IPS-11a (cell line): Measurements from ENCODE around the gene B3GALT6.
"Not testable (repeated sequence)": the region's sequence is repeated elsewhere in the genome, so short reads cannot be mapped to it uniquely, and the experiment has no call there.

Source experiments
- H3K4me3 ChIP-seq: one replicate; pipeline ENCODE4 v1.5.1; 2013; ENCODE audit warnings: low read depth, low read length, control low read depth

The B3GALT6 gene

DNA sequence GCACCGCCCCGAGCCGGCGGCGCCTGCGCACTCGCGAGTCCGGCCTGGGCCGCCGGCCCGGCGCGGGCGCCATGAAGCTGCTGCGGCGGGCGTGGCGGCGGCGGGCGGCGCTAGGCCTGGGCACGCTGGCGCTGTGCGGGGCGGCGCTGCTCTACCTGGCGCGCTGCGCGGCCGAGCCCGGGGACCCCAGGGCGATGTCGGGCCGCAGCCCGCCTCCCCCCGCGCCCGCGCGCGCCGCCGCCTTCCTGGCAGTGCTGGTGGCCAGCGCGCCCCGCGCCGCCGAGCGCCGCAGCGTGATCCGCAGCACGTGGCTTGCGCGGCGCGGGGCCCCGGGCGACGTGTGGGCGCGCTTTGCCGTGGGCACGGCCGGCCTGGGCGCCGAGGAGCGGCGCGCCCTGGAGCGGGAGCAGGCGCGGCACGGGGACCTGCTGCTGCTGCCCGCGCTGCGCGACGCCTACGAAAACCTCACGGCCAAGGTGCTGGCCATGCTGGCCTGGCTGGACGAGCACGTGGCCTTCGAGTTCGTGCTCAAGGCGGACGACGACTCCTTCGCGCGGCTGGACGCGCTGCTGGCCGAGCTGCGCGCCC, at the start of gene B3GALT6:
Gene B3GALT6, plus strand, starts transcription at position 30 of the 588 bp plus-strand sequence. Its CDS starts 42 bp downstream, at position 72.
- peak within 1 kb of the TSS; percentile 80 for H3K4me3 ChIP-seq

- H3K4me3 ChIP-seq, result no peak overlapping the region
Observed at GRCh38 chr1:1182491-1183220, 49.4 kb upstream of the B3GALT6 start.

- no peak overlapping the region for H3K4me3 ChIP-seq
Observed at GRCh38 chr1:1183221-1183747, 48.8 kb upstream of the B3GALT6 start.

DNA sequence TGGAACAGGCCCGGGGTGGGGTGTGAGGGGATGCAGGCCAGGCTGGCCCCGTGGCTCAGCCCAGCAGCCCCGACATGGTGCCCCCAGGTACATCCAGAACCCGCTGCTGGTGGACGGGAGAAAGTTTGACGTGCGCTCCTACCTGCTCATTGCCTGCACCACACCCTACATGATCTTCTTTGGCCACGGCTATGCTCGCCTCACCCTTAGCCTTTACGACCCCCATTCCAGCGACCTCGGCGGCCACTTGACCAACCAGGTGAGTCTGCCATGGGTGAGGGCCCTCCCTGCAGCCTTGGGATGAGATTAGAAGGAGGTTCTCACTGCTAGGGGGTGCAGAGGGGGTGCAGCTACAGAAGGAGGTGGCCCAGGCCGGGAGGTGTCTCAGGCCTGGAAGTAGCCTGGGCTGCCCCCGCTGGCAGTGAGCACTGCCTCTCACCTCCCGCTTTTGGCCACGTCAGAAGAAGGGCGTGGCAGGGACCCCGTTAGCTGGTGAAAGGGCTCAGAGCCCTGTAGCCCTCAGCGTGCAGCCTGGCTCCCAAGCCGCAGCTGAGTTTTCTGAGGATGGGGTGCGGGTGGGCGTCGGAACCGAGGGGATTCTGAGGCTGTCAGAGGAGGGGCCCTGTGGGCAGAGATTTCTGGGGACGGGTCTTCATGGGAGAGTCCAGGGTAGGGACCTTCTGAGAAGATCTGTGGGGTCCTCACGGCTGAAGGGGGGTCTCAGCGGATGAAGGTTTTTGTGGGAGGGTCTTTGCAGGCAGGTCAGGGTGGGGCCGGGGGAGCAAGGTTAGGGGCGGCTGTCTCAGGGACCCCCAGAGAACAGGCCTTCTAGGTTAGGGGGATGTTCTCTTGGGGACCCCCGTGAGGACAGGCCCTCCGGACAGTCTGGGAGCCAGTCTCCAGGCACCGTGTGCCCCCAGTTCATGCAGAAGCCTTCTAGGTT, 47.9 kb upstream of the B3GALT6 start:
- H3K4me3 ChIP-seq, result no peak overlapping the region

DNA sequence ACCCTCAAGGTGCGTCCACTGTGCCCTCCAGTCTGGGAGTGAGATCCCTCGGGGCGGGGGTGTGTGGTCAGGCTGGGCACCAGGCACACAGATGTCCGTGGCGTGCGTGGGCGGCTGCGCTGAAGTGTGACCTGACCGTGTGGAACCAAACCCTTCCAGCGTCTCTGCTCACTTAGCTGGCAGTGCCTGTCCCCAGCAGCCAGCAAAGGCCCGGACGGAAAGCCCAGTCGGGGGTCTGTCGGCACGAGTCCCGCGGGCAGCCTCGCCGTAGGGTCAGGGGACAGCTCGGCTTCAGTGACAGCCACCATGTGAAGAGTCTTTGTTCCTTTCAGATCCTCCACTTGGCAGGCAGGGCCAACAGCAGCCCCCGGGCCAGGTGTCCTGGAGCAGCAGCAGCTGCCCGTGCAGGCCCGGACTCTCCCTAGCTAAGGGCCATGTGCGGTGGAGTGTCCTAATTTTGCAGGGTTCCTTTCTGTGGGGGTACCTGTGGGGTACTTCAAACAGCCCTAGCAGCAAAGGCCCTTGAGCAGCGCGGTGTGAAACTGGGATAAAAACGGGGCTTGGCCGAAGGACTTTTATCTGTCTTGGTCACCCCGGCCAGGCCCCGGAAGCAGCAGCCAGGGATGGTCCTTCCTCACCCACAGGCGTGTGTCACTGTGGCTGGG, 46.8 kb upstream of the B3GALT6 start:
- no peak overlapping the region for H3K4me3 ChIP-seq

DNA sequence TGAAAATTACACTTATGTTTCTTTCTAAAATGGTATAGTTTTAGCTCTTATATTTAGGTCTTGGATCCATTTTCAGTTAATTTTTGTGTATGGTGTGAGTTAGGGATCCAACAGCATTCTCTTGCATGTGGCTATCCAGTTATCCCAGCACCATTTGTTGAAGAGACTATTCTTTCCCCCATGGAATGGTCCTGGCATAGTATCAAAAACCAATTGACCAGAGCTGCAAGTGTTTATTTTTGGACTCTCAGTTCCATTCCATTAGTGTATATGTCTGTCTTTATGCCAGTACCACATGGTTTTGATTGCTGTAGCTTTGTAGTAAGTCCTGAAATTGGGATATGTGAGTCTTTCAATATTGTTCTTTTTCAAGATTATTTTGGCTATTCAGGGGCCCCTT, 44.1 kb upstream of the B3GALT6 start:
- no peak overlapping the region for H3K4me3 ChIP-seq

GRCh38 chr1:1189111-1189510, 42.9 kb upstream of the B3GALT6 start:
- no peak overlapping the region for H3K4me3 ChIP-seq

GRCh38 chr1:1191734-1192133, 40.3 kb upstream of the B3GALT6 start:
- H3K4me3 ChIP-seq, result no peak overlapping the region

DNA sequence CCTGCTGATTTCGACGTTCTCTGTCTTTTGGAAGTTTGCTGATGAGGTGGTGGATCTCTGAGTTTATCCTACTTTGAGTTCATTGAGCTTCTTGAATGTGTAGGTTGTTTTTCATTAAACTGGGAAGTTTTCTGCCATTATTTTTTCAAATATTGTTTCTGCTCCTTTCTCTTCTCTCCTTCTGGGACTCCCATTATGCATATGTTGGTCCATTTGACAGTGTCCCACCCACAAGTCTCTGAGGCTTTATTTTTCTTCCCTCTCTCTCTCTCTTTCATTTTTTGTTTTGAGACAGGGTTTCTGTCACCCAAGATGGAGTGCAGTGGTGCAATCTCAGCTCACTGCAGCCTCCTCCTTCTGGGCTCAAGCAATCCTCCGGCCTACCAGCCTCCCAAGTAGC, 37.3 kb upstream of the B3GALT6 start:
- no peak overlapping the region for H3K4me3 ChIP-seq

- not testable (repeated sequence) for H3K4me3 ChIP-seq
Observed at GRCh38 chr1:1195726-1196125, 36.3 kb upstream of the B3GALT6 start.

- no peak overlapping the region for H3K4me3 ChIP-seq
Observed at GRCh38 chr1:1196431-1197187, 35.4 kb upstream of the B3GALT6 start.

GRCh38 chr1:1197188-1197500, 34.9 kb upstream of the B3GALT6 start:
- H3K4me3 ChIP-seq, result no peak overlapping the region

- H3K4me3 ChIP-seq, result no peak overlapping the region
Observed at GRCh38 chr1:1197551-1198422, 34.2 kb upstream of the B3GALT6 start.

DNA sequence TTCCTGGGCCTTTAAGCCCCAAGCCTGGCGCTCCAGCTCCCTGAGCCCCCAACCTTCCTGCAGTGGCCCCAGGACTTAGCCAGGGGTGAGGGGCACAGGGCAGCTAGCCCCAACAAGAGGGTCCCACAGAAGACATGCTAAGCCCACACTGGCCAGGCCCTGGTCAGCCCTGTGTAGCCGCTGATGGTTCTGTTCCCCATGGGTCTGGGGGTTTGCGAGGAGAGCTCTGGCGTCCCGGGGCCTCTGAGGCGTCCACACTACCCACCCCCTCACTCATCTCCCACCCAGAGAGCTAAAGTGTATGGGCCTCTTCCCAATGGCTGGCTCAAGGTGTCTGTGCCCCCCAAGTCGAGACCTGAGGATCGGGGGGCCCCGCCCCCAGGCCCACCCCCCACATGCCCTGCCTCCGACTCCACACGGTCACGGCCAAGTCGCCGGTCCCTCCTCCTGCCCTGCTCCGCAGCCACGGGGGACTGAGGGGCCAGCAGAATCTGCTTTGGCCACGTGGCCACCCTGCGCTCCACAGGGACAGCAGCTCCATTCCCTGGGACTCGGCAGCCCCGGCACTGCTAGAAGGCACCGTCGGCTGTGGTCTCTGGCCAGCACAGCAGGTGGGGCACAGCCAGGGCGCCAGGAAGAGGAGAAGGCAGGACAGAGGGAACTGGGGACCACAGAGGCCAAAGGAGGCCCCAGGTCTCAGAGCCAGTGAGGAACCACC, 33.5 kb upstream of the B3GALT6 start:
- H3K4me3 ChIP-seq, result no peak overlapping the region

DNA sequence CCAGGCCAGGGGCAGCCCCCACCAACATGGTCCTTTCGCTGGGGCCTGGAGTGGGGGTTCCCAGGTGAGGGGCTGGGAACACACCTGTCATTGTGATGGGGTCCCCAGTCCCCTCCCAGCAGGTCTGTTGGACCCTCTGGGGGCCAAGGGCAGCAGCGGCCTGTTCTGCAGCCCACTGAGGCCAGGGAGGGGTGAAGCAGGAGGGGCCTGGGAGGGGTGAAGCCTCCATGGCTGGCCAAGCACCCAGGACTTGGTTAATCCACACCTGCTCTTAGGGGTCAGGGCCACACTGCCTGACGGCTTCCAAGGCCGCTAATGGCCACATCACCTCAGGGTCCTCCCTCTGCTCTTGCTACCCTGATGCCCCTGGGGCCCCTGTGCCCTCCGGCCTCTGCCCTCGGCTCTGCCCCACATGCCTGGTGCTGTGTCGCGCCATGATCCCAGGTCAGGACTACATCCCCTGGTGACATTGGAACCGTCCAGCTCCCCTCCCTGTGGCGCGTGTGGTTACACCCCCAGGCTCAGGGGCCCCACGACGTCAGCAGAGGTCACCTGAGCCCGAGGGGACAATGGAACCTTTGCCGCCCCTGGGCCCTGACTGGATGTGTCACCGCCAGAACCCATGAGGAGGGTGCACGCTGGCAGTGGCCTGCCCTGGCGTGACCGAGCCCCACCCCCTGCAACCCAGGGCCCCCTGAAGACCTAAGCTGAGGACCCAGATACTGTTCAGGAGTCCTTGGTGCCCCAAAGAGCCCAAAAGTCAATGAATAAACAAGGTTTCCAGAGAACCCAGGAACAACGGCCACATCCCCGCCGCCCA, 32.7 kb upstream of the B3GALT6 start:
- no peak overlapping the region for H3K4me3 ChIP-seq

GRCh38 chr1:1199961-1200875, 31.8 kb upstream of the B3GALT6 start:
- no peak overlapping the region for H3K4me3 ChIP-seq
